GM23338 (cell line): Measurements from ENCODE around the gene PSMD8.

Experiments
- CREB1 ChIP-seq: fragments of 250-450 bp; sonication (Bioruptor Pico); IDR thresholded peaks from 2 replicates; pipeline ENCODE4 v1.5.0; 2020; ENCODE audit warnings: low read depth, mild to moderate bottlenecking, moderate library complexity
- CTCF ChIP-seq, 2 experiments: fragments of 200-600 bp in 1 of 2; sonication (generic) in 1 of 2; conservative IDR thresholded peaks; 2 replicates each; pipeline versions ENCODE4 v1.5.1 to v1.6.1; 2016 to 2017; ENCODE audit warnings: antibody characterized with exemption in 2 of 2, low read depth in 2 of 2, mild to moderate bottlenecking in 2 of 2, moderate library complexity in 1 of 2
- ETS1 ChIP-seq: IDR thresholded peaks from 2 replicates; pipeline ENCODE4 v1.6.1; 2016; ENCODE audit warnings: antibody characterized with exemption
- EZH2 ChIP-seq: fragments of 200-600 bp; sonication (generic); IDR thresholded peaks from one replicate; pipeline ENCODE4 v1.8.0; 2017; ENCODE audit warnings: antibody characterized with exemption, mild to moderate bottlenecking, low read depth; ENCODE audit not compliant: unreplicated experiment
- EZH2phosphoT487 ChIP-seq: fragments of 200-600 bp; sonication (generic); IDR thresholded peaks from one replicate; pipeline ENCODE4 v1.8.1; 2018; ENCODE audit warnings: antibody characterized with exemption; ENCODE audit not compliant: unreplicated experiment
- JUNB ChIP-seq: IDR thresholded peaks from one replicate; pipeline ENCODE4 v1.6.1; 2016; ENCODE audit warnings: antibody characterized with exemption; ENCODE audit not compliant: unreplicated experiment
- NANOG ChIP-seq: IDR thresholded peaks from 2 replicates; pipeline ENCODE4 v1.6.1; 2016; ENCODE audit warnings: antibody characterized with exemption, borderline replicate concordance
- POLR2AphosphoS5 ChIP-seq: IDR thresholded peaks from 2 replicates; pipeline ENCODE4 v1.6.1; 2016; ENCODE audit warnings: antibody characterized with exemption, low read depth
- REST ChIP-seq: IDR thresholded peaks from one replicate; pipeline ENCODE4 v1.6.1; 2018; ENCODE audit warnings: antibody characterized with exemption; ENCODE audit not compliant: unreplicated experiment
- ZNF331 ChIP-seq: fragments of 250-450 bp; sonication (Bioruptor Pico); IDR thresholded peaks from 2 replicates; pipeline ENCODE4 v1.5.0; 2020; ENCODE audit warnings: low read depth, mild to moderate bottlenecking, moderate library complexity

GRCh38 chr19:38385804-38386257 is 11.5 kb downstream of the PSMD8 start:
- 0 out of 4 replicates have a peak, but pooled peaks of 1 of the 2 experiments have one; percentile 1 for TF ChIP-seq CTCF (conservative IDR thresholded peaks at IDR 0.05; ENCODE audit: low read depth in 2 of 2)
- no peak for TF ChIP-seq EZH2
- no peak for TF ChIP-seq REST
- no peak for TF ChIP-seq EZH2phosphoT487
- no peak for TF ChIP-seq POLR2AphosphoS5
- TF ChIP-seq CREB1: no peak
- TF ChIP-seq JUNB: no peak
- no peak for TF ChIP-seq ETS1
- no peak for TF ChIP-seq ZNF331 (CRISPR knock-in tag)
- no peak for TF ChIP-seq NANOG
